Activated CD4-positive, alpha-beta T cell treated with anti-CD3 and anti-CD28 coated beads, Interleukin-2, amount 50 U/mL, for 16 hours (primary cell): ENCODE results near the gene ENO3.
"Not testable (repeated sequence)": the region's sequence is repeated elsewhere in the genome, so short reads cannot be mapped to it uniquely, and the experiment has no call there.

ENCODE experiments used
- DNase-seq: peaks from one replicate; pipeline ENCODE4 v3.0.0-alpha.2; 2020

ENO3 gene

GRCh38 chr17:4950746-4951204 is at the start of gene ENO3:
Gene ENO3 (plus strand): TSS chr17:4951119. CDS start chr17:4951830, 711 bp downstream.
- DNase-seq = no peak

DNA sequence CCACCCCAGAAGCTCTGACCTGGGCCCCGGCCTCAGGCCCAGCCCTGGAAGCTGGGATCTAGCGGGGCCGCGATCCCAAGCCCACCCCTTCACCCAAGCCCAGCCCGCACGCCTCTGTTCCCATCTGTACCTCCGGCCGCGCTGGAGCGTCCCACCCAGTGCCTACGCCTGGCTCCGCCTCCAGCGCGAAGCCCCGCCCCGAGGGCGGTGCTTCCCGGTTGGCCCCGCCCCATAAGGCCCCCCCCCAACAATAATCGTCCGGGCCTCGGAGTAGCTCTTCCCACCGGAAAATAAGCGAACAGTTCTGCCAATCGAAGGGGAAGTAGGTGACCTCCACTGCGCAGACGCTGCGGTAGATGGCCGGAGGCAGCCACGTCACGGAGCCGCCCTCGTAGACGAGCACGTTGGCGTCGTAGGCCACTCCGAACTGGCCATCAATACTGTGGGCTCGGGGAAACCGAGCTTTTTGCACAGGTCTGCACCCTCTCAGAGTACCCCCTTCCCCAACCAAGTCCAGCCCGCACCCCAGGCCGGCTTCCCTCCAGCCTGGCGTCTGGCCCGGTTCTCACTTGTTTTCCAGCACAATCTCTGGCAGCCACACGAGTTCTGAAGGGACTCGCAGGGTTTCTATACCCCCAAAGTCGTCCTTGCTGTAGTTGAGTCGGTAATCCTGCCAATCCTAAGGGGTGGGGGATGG is 49.1 kb upstream of the ENO3 start:
- DNase-seq = no peak

DNA sequence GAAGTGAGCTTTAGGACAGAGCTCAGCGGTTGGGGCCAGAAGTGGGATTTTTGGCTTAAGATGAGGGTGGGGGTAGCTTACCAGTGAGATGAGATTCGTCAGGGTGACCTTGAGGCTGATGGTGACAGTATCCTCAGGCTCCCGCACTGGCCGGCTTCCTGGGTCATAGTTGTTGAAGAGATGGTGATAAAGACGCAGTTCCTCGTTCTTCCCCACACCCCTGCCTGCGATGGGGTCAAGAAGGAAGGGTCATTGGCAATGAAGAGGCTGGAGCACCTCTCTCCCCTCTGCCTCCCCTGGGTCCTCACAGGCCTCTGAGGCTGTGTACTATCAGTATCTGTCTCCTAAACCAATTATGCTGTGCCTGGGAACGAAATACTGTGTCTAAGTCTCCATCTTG is 48.4 kb upstream of the ENO3 start:
- no peak for DNase-seq

- peak; percentile 79 for DNase-seq
Measured at GRCh38 chr17:4903051-4903818, 47.7 kb upstream of the ENO3 start, which contains the start of gene CHRNE. Gene CHRNE (minus strand): TSS chr17:4903098. CDS start chr17:4903063, 35 bp downstream.

GRCh38 chr17:4906642-4907041 is 44.3 kb upstream of the ENO3 start:
- DNase-seq = not testable (repeated sequence)

- DNase-seq = no peak
Measured at GRCh38 chr17:4908301-4908700, 42.6 kb upstream of the ENO3 start.

DNA sequence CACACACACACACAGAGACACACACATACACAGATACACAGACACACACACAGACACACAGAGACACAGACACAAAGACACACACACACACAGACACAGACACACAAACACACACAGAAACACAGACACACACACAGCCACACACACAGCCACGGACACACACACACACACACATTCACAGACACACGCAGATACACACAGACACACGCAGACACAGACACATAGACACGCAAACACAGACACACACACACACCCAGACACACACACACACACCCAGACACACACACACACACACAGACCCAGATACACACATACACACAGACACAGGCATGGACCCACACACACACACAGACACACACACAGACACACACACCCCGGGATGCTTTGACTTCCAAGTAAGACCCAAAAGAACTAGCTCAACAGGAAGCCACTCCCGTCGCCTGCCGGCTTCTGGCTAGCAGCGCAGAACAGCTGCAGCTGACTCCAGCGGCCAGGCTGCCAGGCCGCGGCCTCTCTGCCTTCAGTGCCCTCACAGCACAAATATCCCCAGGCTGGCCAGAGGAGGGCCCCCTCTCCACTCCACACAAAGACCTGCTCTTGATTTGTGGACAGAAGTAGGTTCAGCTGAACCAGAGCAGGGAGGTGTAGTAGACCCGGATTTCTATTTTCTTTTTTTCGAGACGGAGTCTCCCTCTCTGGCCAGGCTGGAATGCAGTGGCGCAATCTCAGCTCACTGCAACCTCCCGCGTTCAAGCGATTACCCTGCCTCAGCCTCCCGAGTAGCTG is 42.0 kb upstream of the ENO3 start:
- peak; percentile 71 for DNase-seq

DNA sequence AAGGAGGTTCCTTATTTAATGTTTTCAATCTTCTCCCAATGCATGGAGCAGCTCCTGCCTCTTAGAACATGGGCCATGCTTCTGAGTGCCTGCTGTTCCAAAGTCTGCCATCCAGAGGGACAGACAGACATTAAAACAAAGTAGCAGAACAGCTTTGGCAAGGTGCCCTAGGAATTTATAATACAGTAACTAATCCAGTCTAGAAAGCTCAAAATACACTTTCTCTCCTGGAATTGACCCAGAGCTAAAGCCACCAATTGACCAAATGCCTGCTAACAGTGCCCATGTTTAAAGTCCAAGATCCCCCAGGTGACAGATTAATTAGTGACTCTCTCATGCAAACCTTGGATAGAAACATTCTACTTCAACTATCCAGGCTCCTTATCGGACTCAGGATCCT is 36.9 kb upstream of the ENO3 start:
- DNase-seq = no peak

- DNase-seq = not testable (repeated sequence)
Measured at GRCh38 chr17:4914551-4914950, 36.4 kb upstream of the ENO3 start.

GRCh38 chr17:4919511-4920047 is 31.3 kb upstream of the ENO3 start:
- no peak for DNase-seq

GRCh38 chr17:4920351-4921048 is 30.4 kb upstream of the ENO3 start:
- DNase-seq = no peak

- no peak for DNase-seq
Measured at GRCh38 chr17:4921320-4921719, 29.6 kb upstream of the ENO3 start.

DNA sequence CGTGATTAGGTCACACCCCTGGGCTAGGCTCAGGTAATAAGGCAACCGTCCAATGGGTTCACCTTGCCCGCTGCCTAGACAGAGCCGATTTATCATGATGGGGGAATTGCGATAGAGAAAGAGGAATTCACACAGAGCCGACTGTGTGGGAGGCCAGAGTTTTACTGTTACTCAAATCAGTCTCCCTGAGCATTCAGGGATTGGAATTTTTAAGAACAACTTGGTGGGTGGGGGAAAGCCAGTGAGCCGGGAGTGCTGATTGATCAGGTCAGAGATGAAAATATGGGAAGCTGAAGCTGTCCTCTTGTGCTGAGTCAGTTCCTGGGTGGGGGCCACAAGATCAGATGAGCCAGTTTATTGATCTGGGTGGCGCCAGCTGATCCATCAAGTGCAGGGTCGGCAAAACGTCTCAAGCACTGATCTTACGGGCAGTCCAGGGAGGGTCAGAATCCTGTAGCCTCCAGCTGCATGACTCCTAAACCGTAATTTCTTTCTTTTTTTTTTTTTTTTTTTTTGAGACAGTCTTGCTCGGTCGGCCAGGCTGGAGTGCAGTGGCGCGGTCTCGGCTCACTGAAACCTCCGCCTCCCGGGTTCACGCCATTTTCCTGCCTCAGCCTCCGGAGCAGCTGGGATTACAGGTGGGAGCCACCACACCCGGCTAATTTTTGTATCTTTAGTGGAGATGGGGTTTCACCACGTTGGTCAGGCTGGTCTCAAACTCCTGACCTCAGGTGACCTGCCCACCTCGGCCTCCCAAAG is 24.2 kb upstream of the ENO3 start:
- DNase-seq = not testable (repeated sequence)

GRCh38 chr17:4928881-4929280 is 22.0 kb upstream of the ENO3 start:
- DNase-seq = no peak

DNA sequence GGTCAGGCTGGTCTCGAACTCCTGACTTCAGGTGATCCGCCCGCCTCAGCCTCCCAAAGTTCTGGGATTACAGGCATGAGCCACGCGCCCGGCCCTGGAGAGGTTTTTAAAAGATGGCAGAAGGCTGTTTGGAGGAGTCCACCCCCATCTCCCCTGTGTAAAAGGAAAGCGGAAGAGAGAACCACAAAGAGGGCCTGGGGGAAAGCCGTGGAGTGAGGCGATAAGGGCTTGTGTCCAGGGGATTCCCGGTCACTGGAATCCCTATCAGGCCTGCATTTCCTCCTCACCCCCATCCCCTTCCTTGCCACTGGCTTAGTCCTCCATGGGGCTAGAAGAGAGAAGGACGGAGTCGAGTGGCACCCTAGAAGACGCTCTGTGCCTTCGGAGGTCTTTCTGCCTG is 19.0 kb upstream of the ENO3 start, which contains the start of gene GP1BA:
Gene GP1BA, plus strand, starts transcription at position 315 of the 400 bp plus-strand sequence. CDS start 328 bp downstream, outside the sequence.
- no peak for DNase-seq

- DNase-seq = no peak
Measured at GRCh38 chr17:4932756-4933155, 18.2 kb upstream of the ENO3 start.

DNA sequence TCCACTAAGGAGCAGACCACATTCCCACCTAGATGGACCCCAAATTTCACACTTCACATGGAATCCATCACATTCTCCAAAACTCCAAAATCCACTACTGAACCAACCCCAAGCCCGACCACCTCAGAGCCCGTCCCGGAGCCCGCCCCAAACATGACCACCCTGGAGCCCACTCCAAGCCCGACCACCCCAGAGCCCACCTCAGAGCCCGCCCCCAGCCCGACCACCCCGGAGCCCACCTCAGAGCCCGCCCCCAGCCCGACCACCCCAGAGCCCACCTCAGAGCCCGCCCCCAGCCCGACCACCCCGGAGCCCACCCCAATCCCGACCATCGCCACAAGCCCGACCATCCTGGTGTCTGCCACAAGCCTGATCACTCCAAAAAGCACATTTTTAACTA is 17.3 kb upstream of the ENO3 start:
- no peak for DNase-seq

GRCh38 chr17:4934173-4934979 is 16.5 kb upstream of the ENO3 start:
- DNase-seq = peak; percentile 25

- DNase-seq = no peak
Measured at GRCh38 chr17:4935650-4936049, 15.3 kb upstream of the ENO3 start.

DNA sequence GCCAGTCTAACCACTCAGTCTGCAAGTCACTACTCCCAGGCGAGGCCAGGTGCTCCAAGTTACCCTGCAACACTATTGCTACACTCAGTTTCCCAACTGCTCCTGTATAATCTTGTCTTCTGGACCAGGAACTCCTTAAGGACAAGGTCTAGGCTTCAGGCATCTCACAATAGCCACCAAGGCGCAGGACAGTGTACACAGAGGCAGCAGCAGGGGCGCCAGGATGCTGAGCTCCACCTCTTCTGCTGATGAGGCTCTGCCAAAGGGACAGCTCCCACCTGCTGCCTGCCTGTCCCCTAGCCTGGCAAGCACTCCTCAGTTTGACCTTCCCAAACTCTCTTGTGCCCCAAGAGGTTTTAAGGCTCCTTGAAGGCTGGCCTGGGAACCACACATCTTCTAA is 14.5 kb upstream of the ENO3 start:
- DNase-seq = no peak

DNA sequence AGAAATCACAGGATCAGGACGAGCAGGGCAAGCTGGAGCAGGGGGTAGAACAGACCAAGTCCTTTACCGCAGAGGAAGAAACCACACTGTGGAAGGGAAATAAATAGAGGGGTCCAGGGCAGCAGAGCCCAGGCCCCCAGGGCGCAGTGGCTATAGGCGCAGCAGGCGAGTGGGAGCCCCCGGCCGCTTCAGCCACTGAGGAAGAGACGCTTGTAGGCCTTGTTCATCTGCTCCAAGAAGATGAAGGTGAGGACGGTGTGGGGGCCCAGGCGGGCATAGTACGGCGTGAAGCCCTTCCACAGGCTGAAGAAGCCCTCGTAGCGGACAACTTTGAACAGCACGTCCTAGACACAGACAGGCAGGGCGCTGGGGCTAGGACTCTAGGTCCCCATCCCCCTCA is 13.4 kb upstream of the ENO3 start:
- DNase-seq = no peak
